HG02938 (cell line): ENCODE measurements around the gene CCDC57.

Experiments
- ATAC-seq: cut with Tn5 transposase; IDR thresholded peaks from one replicate; pipeline ENCODE4 v1.9.1; 2021; ENCODE audit warnings: mild to moderate bottlenecking, moderate library complexity; ENCODE audit not compliant: unreplicated experiment

CCDC57 gene

DNA sequence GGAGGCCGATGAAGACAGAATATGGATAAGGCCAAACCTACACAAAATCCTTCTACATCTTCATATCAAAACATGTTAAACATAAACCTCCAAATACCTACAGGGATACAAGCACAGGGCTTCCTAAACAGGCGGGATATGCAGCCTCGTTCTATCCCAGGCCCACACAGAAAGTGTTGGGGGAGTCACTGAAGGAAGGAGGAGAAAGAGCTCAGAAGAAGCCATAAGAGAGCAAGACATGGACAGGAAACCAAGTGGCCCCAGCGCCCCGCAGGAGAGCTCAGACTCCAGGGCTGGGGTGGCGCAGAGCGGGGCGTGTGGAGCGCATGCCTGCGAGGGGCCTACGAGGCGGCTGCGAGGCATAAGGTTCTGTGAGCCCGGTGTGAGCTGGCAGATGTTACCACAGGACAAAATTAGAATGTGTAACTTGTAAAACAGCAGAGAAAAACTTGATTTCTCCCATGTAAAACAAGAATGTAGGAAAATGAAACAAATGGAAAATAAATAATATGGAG, 103.6 kb downstream of the CCDC57 start:
- ATAC-seq = no peak

DNA sequence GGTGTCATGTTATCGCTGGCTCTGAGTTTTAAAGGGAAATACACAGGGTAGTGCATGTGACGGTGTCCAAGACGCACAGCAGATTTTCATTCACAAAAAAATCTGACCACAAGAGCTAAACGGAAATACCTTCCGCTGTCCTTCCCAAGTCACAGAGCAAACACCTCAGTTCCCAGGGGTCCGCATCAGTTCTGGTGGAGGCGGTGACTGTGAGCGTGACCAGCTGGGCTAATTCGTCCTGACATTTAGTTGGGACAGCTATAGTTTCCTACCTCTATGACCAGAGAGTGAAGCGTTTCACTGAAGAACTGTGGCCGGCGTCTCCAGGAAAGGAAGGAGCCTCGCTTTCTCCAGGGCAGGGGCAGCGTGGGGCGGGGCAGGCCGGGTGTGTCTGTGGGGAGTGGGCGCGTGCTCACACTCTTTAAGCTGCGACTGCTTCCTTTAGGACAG, 104.1 kb downstream of the CCDC57 start:
- ATAC-seq = no peak

DNA sequence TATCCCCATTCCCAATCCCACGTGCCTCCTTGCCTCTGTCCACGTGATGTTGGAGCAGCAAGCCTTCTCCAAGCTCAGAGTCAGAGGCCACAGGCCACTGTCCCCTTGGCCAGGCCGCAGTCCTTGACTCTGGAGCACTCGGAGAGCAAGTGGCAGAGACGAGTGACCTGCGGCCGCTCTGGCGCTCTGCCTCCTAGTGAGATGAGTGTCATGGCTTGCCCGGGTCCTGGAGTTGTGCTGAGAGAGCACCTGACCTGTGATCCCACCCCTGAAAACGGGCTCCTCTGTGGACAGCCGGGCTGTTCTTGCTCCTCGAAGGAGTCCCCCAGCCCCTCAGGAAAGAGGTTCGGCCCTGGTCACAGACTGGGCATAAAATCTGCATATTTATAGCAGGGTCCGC, 104.6 kb downstream of the CCDC57 start:
- no peak for ATAC-seq

DNA sequence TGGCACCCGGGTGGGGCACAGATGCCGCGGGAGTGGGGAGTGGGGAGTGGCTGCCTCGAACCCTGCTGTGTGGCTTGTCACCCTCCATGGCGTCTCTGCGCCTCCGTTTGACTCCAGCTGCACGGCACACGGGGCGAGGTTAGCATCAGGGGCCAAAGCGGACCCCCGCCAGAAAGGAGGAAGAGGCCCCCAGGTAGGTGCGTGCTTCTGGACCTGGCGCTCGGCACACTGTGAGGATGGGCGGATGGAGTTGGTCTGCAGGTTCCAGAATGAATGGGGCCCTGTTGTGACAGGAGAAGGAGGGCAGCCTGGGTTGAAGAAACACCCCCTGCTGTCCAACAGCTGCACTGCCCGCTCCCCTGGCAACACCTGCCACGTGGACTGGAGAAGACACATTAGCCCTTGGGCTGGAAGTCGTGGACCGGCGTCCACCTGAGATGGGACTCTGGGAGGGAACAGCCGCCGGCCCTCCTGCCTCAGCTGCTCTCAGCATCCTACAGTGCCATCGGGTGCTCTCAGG, 105.2 kb downstream of the CCDC57 start:
- no peak for ATAC-seq

DNA sequence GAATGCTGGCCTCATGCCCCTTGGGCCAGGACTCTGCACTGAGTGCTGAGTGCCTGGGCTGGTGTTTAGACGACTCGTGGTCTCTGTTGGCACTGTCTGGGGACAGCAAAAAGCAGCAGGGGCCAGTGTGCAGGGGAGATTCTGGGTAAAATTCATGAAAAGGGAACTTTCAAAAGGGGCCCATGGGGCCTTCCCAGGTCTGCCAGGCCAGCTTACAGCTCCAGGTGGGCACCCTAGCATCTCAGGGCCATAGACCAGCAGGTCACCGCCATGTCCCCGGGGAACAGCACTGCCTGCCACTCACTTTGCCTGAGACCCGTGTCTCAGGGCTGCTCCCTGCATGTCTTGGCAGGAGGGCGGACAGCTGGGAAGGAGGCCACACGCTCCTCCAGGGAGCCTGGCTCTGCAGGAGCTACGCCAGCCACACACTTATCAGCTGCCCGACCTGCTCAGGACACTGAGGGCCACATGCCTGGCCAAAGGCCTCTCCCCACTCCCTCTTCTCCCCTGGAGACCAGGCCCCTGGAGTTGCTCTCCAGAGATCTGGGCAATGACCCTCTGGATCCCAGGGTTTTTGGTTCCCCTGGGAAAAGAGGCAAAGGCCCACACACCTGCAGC, 105.8 kb downstream of the CCDC57 start:
- ATAC-seq = no peak

DNA sequence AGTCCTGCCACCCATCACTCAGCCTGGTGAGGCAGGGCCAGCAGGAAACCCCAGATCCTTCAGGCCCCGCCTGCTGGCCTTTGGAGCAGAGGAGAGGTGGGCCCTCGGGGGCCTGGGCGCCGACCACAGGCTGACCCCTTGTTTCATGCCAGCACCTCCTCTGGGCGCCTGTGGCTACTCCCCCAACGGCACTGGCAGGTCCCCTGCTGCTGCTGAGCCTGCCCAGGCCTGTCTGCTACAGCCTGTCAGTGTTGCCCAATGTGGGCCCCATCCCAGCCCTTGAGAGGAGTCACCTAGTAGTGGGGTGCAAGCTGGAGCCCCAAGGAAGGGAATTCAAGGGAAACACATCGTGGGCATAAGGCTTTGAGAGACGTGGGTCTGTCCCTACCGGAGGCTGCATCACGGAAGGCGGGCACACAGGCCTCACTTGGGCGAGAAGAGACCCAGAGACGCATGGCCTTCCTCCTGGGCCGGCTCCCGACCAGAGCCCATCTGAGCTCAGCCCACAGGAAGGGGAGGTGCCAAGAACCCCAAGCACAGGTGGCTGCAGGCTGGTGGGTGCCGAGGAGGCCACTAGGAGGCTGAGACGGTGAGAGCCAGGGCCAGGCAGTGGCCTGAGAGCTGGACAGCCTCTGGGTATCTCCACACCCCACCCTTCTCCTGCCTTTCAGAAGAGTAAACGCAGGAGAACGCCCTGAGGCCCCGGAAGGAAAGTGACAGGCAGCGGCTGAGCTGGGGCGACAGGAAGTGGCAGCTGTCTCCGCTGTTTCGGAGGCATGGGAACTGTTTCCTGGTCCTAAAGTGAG, 106.6 kb downstream of the CCDC57 start:
- peak; percentile 79 for ATAC-seq

DNA sequence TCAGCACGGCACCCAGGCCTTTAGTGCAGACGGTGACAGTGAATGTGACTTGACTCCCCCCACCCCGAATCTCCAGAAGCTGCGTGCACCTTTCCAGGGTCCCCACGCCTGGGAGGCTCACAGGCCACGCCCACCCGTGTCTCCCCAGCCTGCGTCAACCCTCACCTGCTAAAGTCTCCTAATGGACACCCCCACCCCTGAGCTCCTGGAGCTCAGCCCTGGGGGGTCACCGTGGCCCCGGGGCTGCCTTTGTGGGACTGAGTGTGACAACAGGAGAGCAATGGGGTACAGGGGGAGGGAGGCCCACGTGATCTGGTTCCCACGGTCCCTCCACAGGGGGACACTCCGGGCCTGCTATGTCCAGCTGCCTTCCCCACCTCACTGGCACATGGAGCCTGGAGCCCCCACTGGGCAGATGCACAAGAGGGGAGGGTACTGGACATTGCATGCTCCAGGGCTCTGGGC, 107.2 kb downstream of the CCDC57 start:
- no peak for ATAC-seq

DNA sequence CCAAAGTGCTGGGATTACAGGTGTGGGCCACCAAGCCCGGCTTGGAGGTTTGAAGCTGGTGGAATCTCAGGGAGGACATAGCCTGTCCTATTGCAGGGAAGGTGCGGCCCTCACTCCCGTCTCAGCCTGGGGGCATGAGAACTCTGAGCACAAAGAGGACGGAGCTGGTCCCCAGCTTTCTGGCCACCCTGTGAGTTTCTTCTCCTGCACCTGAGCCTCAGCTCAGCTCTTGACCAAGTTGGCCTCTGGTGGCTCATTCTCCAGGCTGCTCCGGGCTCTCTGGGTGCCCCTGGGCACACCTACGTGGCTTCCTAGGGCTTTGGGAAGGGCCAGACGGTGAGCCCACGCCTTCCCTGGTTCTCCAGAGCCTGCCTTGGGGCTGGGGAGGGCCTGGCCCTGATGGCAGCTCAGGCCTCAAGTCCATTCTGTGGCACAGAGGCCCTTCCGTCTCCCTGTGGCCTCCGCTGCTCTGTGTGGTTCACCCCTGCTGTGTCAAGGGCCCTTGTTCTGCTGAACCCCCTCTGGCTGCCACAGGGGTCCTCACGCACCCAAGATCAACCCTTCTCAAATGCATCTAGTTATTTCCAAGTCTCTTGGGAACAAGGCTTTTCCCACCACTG, 107.7 kb downstream of the CCDC57 start:
- ATAC-seq = no peak

DNA sequence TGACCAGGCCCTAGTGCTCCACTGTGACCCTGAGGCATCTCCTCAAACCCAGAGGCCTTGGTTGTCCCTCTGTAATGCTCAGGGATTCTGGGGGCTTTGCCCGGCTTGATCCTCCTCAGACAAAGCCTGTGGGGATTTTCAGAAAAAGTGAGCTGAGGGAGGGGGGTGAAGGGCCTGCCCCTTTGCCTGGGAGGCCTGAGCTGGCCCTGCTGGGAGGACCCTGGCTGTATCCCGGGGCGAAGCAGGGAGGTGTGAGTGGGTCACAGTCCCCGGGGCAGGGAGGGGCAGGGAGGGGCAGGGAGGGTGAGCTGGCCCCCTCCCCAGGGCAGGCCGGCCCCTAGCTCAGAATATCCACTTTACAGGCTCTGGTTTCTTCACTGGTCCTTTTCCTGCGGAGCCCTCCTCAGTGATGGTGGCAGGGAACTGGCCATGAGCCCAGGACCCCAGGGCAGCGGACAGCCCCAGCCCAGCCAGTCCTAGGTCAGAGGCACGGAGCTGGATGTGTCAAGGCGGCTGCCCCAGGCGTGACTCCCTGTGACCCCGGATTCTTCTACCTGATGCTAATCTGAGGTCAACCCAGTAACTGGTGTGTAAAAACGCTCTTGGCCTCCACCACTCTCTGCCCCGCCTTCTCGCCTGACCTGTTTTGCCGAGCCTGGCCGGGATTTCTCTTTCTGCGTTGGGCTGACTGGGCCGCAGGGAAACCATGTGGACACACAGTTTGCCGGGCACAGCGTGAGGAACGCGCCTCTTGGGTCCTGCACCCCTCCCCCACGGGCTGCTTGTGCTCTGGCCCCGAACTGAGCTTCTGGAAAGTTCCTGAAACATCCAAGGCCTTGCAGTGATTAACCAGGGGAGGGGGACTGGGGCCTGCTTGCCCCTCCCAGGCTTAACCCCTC, 108.8 kb downstream of the CCDC57 start:
- ATAC-seq = no peak

DNA sequence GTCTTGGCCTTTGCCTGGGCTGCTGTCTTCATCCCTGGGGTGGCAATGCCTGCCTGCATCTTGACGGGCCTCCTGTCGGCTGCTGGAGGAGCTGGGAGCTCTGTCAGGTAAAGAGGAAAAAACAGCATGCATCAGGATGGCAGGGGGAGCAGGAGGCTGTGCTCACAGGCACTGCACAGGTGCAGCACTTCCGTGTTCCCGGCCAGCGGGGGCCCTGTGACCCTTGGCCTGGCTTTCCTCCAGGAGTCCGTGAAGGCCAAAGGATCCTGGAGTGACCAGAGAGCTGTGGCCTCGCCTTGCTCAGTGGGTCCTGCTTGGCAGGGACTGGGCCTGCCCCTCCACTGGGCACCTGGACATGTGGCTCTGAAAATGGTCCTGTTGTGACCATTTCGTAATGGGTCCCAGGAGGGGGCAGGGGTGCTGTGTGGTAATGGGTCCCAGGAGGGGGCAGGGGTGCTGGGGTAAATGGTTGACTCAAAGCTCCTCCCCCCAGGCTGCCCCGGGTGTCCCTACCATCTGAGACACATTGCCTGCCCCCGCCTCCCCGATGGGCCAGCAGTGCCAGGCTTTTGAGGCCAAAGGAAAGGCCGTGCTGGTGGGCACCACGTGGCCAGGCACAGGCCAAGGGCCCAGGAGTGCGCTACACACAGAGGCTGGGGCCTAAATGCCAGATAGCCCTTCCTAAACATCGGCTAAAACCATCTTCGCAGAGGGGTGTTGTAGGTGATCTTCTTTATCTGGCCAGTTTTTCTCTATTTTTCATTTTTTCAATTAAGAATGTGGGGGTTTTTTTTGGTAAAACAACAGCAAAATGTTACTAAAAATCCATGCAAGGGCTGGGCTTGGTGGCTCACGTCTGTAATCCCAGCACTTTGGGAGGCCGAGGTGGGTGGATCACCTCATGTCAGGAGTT, 110.6 kb downstream of the CCDC57 start:
- ATAC-seq = no peak

DNA sequence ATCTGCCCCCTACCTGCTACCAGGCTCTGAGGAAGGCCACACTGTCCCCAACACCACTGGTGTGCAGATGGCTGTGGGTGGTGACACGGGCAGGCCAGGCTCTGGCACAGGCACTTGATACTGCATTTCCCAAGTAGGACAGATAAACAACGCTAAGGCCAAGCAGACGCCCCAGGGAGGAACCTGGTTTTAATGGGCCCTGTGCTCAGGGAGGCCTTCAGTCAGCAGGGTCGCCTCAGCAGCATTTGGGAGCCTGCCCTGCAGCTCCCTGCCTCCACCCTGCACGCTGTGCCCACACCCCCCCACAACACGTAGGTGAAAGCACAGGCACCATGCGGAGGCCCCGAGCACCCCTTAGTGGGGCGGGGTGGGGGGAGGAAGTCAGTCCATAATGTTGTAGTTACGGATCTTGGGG, 111.3 kb downstream of the CCDC57 start:
- ATAC-seq = no peak

DNA sequence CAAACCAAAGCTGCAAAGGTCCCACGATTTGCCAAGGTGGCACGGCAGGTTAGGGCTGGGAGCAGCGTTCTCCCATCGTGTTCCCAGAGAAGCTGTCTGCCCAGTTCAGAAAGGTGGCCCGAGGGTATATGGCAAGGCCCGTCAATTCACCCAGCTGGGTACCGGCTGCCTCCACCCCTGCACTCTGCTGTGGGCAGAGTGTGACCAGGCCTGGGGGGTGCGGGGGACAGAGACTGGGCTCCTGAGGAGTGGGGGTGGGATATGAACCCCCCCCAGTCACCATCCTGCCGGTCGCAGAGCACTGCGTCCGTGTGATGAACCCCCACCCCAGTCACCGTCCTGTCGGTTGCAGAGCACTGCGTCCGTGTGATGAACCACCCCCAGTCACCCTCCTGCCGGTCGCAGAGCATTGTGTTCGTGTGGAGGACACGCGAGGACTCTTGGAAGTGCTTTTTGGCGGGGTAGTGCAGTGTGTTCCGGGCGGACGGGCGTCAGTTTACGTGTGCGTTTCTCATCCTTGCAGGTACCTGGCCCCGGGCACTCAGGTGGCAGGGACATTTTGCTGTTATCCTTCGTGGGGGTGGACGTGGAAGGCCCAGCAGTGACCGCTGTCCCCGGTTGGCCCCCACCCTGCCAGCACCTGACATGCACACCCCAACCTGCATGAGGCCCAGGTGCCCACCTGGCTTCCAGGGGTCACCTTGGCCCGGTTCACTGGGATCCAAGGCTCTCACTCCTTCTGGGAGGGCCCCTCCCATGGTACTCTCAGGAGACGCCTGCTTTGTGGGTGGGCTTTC, 111.9 kb downstream of the CCDC57 start:
- ATAC-seq = no peak

DNA sequence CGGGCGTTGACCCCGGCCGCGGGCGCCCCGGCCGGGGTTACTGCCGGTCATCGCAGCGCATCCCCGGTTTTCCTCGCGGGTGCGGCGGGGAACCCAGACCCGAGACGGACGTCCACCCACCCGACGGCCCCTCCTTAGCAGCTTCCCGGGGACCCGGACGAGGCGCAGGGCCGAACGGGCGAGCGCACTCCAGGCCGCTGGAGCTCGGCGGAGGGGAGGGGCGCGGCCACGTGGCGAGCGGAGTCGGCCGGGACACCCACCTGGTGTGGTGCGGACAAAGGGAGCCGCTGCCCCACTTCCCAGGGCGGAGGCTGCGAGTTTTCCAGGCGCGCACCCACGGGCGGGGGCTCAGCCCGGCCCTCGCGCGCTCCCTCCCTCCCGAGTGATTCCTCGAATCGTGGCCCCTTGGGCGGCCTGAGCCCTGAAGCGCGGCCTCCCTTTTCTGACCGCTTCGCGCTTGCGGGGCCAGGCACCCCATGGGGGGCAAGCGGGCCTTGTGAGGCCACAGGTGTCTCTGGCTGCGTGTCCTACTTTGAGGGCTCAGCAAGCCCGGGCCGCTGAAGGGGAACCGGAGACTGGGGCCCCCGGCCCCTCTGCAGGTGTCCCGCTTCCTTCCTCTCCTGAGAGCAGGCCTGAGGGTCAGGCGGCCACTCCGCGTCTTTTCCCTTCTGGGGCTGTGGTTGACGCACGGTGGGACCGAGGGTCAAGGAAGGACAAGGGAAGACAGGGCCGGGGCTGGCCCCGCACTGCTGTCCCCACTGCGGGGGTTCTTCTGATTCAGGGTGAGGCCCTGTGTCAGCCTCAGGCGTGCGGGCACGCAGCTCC, 113.5 kb downstream of the CCDC57 start:
- peak; percentile 2 for ATAC-seq

DNA sequence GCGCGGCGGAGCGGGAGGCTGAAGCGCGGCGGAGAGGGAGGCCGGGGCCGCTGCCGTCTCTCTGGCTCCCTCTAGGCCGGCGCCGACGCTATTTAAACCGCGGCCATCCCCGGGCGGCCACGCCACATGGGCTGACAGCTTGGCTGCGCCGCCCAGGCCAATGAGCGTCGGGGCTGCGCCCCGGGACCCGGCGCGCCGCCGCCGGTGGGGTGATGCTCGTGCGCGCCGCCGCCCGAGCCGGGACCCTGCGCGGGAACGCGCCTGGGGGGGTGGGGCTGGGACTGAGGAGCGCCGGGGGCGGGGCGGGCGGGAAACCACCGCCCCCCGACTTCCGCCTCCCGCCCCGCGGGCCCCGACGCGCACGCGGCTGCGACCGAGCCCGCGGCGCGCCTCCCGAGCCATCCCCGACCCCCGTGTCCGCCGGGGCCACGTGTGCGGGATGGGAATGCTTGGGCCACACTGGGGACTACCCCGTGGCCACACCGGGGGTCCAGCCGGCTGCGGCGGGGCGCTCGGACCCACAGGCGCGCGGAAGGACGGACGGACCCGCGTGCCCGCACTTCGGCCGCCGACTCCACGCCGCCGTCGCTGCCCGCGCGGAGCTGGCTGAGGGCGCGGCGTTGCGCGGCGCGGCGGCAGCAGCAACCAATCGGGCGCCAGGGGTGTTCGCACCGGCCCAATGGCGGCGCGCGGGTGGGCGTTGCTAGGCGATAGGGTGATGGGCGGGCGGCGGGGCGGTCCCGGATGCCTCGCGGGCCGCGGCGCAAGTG, 114.3 kb downstream of the CCDC57 start, which contains the start of gene FASN:
Gene FASN, minus strand, starts transcription at position 68 of the 770 bp plus-strand sequence. CDS start 1,791 bp downstream, outside the sequence.
- peak; percentile 60 for ATAC-seq

DNA sequence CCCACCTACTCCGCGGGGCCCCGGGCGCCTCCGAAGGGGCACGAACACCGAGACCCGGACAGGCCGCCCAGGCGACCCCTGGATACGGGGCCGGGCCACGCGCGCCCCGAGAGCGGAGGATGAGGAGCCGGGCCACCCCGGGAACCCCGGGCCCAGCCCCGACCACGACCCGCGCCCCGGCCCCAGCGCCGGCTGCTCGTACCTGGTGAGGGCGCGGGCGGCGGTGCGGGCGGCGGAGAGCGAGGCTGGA, 114.8 kb downstream of the CCDC57 start:
- no peak for ATAC-seq

DNA sequence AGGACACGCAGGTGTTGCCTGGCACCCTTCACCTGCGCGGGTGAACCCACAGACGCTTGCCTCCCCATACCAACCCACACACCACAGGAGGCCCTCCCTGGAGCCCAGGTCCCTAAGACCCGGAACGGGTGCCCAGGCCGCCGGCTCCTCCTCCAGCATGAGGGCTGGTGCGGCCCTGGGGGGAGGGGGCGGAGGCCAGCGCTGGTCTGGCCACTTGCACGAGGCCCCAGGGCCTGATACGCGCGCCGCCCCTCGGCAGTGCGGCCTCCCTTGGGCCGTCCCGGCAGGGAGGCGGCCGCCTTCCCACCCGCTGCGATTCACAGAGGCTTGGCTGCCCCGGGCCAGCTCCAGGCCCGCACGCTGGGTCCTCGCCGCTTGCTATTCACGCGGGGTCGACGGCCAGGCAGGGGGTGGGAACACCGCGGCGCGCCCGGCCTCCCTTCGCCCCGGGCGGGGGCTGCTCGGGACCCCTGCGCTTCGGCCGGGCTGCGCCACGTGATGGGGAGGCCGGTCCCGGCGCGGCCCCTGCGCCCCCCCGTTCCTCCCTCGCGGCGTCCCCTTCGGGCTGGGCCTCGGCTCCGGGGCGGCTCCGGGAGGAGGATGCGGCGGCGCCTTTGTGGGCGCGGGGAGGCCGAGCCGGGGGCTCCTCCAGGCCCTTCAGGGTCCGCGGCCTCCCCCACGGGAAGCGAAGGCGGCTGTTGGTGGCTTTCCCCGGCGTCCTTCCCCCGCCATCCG, 115.3 kb downstream of the CCDC57 start:
- no peak for ATAC-seq
